AG09319 (cell line): ENCODE results near the gene PHF14.

Experiments used
- DNase-seq: peaks from one replicate; pipeline ENCODE4 v3.0.0-alpha.2; 2010; ENCODE audit warnings: low read depth; ENCODE audit errors: extremely low read depth
- CTCF ChIP-seq: IDR thresholded peaks from 2 replicates; pipeline ENCODE4 v1.5.1; 2011; ENCODE audit warnings: low read depth, mild to moderate bottlenecking, inconsistent platforms, low read length, moderate library complexity

The PHF14 gene

GRCh38 chr7:11127114-11127785 lies 153.6 kb downstream of the PHF14 start:
- no peak for TF ChIP-seq CTCF
- no peak for DNase-seq

- TF ChIP-seq CTCF: no peak
- DNase-seq: no peak
Observed at GRCh38 chr7:11127988-11128387, 154.3 kb downstream of the PHF14 start.

GRCh38 chr7:11128498-11128897 lies 154.8 kb downstream of the PHF14 start:
- no peak for TF ChIP-seq CTCF
- no peak for DNase-seq

GRCh38 chr7:11130012-11130411 lies 156.3 kb downstream of the PHF14 start:
- peak; percentile 10 for DNase-seq
- TF ChIP-seq CTCF: no peak

GRCh38 chr7:11130601-11131000 lies 156.9 kb downstream of the PHF14 start:
- no peak for TF ChIP-seq CTCF
- no peak for DNase-seq

- DNase-seq: no peak
- no peak for TF ChIP-seq CTCF
Observed at GRCh38 chr7:11133436-11133959, 159.8 kb downstream of the PHF14 start.

GRCh38 chr7:11135573-11135972 lies 161.9 kb downstream of the PHF14 start:
- no peak for TF ChIP-seq CTCF
- no peak for DNase-seq
